ENCODE results near the gene SULT1B1. TPM values are rescaled to one million over a fixed set of nuclear protein-coding genes. Genes with fewer than 3 reads are reported as not detected.

Gene SULT1B1
- total and polyA plus RNA-seq, 2 of the 8 experiments (the other 6 are each of a cell fraction or from before 2014, with no cell fraction given) = not detected

DNA sequence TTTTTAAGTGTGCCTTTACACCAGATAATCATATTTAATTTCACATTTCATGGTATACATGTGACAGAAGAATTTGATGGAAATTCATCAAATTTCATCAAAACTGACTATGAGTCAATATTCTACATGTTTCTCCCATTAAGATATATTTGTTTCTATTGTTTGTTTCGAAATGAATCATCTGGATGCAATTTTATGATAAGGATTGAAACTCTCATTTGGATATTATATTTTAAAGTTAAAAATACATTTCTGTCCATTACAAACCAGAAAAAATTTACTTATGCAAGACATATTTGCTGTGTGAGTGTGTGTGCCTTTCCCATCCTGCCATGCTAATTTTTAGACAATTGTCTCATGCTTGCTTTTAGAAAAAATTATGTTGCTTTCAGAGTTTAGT, 52.2 kb downstream of the SULT1B1 start (continued):
- TF ChIP-seq, protein P1, sequence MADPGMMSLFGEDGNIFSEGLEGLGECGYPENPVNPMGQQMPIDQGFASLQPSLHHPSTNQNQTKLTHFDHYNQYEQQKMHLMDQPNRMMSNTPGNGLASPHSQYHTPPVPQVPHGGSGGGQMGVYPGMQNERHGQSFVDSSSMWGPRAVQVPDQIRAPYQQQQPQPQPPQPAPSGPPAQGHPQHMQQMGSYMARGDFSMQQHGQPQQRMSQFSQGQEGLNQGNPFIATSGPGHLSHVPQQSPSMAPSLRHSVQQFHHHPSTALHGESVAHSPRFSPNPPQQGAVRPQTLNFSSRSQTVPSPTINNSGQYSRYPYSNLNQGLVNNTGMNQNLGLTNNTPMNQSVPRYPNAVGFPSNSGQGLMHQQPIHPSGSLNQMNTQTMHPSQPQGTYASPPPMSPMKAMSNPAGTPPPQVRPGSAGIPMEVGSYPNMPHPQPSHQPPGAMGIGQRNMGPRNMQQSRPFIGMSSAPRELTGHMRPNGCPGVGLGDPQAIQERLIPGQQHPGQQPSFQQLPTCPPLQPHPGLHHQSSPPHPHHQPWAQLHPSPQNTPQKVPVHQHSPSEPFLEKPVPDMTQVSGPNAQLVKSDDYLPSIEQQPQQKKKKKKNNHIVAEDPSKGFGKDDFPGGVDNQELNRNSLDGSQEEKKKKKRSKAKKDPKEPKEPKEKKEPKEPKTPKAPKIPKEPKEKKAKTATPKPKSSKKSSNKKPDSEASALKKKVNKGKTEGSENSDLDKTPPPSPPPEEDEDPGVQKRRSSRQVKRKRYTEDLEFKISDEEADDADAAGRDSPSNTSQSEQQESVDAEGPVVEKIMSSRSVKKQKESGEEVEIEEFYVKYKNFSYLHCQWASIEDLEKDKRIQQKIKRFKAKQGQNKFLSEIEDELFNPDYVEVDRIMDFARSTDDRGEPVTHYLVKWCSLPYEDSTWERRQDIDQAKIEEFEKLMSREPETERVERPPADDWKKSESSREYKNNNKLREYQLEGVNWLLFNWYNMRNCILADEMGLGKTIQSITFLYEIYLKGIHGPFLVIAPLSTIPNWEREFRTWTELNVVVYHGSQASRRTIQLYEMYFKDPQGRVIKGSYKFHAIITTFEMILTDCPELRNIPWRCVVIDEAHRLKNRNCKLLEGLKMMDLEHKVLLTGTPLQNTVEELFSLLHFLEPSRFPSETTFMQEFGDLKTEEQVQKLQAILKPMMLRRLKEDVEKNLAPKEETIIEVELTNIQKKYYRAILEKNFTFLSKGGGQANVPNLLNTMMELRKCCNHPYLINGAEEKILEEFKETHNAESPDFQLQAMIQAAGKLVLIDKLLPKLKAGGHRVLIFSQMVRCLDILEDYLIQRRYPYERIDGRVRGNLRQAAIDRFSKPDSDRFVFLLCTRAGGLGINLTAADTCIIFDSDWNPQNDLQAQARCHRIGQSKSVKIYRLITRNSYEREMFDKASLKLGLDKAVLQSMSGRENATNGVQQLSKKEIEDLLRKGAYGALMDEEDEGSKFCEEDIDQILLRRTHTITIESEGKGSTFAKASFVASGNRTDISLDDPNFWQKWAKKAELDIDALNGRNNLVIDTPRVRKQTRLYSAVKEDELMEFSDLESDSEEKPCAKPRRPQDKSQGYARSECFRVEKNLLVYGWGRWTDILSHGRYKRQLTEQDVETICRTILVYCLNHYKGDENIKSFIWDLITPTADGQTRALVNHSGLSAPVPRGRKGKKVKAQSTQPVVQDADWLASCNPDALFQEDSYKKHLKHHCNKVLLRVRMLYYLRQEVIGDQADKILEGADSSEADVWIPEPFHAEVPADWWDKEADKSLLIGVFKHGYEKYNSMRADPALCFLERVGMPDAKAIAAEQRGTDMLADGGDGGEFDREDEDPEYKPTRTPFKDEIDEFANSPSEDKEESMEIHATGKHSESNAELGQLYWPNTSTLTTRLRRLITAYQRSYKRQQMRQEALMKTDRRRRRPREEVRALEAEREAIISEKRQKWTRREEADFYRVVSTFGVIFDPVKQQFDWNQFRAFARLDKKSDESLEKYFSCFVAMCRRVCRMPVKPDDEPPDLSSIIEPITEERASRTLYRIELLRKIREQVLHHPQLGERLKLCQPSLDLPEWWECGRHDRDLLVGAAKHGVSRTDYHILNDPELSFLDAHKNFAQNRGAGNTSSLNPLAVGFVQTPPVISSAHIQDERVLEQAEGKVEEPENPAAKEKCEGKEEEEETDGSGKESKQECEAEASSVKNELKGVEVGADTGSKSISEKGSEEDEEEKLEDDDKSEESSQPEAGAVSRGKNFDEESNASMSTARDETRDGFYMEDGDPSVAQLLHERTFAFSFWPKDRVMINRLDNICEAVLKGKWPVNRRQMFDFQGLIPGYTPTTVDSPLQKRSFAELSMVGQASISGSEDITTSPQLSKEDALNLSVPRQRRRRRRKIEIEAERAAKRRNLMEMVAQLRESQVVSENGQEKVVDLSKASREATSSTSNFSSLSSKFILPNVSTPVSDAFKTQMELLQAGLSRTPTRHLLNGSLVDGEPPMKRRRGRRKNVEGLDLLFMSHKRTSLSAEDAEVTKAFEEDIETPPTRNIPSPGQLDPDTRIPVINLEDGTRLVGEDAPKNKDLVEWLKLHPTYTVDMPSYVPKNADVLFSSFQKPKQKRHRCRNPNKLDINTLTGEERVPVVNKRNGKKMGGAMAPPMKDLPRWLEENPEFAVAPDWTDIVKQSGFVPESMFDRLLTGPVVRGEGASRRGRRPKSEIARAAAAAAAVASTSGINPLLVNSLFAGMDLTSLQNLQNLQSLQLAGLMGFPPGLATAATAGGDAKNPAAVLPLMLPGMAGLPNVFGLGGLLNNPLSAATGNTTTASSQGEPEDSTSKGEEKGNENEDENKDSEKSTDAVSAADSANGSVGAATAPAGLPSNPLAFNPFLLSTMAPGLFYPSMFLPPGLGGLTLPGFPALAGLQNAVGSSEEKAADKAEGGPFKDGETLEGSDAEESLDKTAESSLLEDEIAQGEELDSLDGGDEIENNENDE (IDR thresholded peaks at IDR 0.05; ENCODE audit: insufficient replicate concordance, low read length) = no peak
- TF ChIP-seq HDAC6 (IDR thresholded peaks at IDR 0.05; ENCODE audit: low read depth, low read length) (no peak), BACH1 (IDR thresholded peaks at IDR 0.05; ENCODE audit: low read length) (no peak)
